Measurements from ENCODE around the gene TKFC.

TKFC gene

GRCh38 chr11:61298663-61299244, 34.3 kb upstream of the TKFC start:
- Histone ChIP-seq H3K27ac (replicated peaks) (no peak overlapping the region), H3K27me3 (ENCODE audit: insufficient read depth, poor library complexity, severe bottlenecking) (peaks cover 9% of the 10 kb centered on the region), H3K4me3 (replicated peaks; ENCODE audit: insufficient read depth, low read length) (no peak overlapping the region)
- no peak for TF ChIP-seq REST (IDR thresholded peaks at IDR 0.05; ENCODE audit: insufficient replicate concordance, low read depth)
- DNase-seq (ENCODE audit: low read depth in 1 of 2, low spot score in 1 of 2) = no peak

- Histone ChIP-seq H3K27me3 (ENCODE audit: insufficient read depth, poor library complexity, severe bottlenecking) (no peaks in the 10 kb centered on the region), H3K4me3 (replicated peaks; ENCODE audit: insufficient read depth, low read length) (no peak overlapping the region), H3K27ac (replicated peaks) (no peak overlapping the region)
- no peak for DNase-seq (ENCODE audit: low read depth in 1 of 2, low spot score in 1 of 2)
- no peak for TF ChIP-seq GABPA (IDR thresholded peaks at IDR 0.05; ENCODE audit: low read depth)
Measured at GRCh38 chr11:61302550-61302949, 30.5 kb upstream of the TKFC start.

GRCh38 chr11:61303725-61304124, 29.3 kb upstream of the TKFC start:
- TF ChIP-seq CTCF (IDR thresholded peaks at IDR 0.05; ENCODE audit: insufficient read depth, low read length) (no peak), SPI1 (IDR thresholded peaks at IDR 0.05; ENCODE audit: borderline replicate concordance, low read depth) (no peak), GABPA (IDR thresholded peaks at IDR 0.05; ENCODE audit: low read depth) (no peak), REST (IDR thresholded peaks at IDR 0.05; ENCODE audit: insufficient replicate concordance, low read depth) (no peak), POLR2AphosphoS5 (IDR thresholded peaks at IDR 0.05; ENCODE audit: low read depth) (no peak)
- no peak overlapping the region for H3K27ac ChIP-seq (replicated peaks)
- no peaks in the 10 kb centered on the region for H3K27me3 ChIP-seq (ENCODE audit: insufficient read depth, poor library complexity, severe bottlenecking)
- no peak for DNase-seq (ENCODE audit: low read depth in 1 of 2, low spot score in 1 of 2)
- no peak overlapping the region for H3K4me3 ChIP-seq (replicated peaks; ENCODE audit: insufficient read depth, low read length)

- no peak for DNase-seq (ENCODE audit: low read depth in 1 of 2, low spot score in 1 of 2)
- no peak overlapping the region for H3K4me3 ChIP-seq (replicated peaks; ENCODE audit: insufficient read depth, low read length)
- TF ChIP-seq REST (IDR thresholded peaks at IDR 0.05; ENCODE audit: insufficient replicate concordance, low read depth) (no peak), POLR2AphosphoS5 (IDR thresholded peaks at IDR 0.05; ENCODE audit: low read depth) (no peak), GABPA (IDR thresholded peaks at IDR 0.05; ENCODE audit: low read depth) (no peak), CTCF (IDR thresholded peaks at IDR 0.05; ENCODE audit: insufficient read depth, low read length) (no peak), SPI1 (IDR thresholded peaks at IDR 0.05; ENCODE audit: borderline replicate concordance, low read depth) (no peak)
Measured at GRCh38 chr11:61305417-61305816, 27.6 kb upstream of the TKFC start.

More at GRCh38 chr11:61305417-61305816, 27.6 kb upstream of the TKFC start:
- Histone ChIP-seq H3K27me3 (ENCODE audit: insufficient read depth, poor library complexity, severe bottlenecking) (no peaks in the 10 kb centered on the region), H3K27ac (replicated peaks) (no peak overlapping the region)

Data from HL-60 (cell line).